H1 (cell line): ENCODE results near the gene VPS18. TPM values are rescaled to one million over a fixed set of nuclear protein-coding genes. Genes with fewer than 3 reads are reported as not detected.

Experiments used
- BACH1 ChIP-seq: IDR thresholded peaks from 2 replicates; pipeline ENCODE4 v1.6.1; 2012; ENCODE audit warnings: low read length, improper control_type of control experiment
- TCF12 ChIP-seq: IDR thresholded peaks from 2 replicates; pipeline ENCODE4 v1.6.1; 2011; ENCODE audit warnings: low read depth, mild to moderate bottlenecking, low read length
- polyA plus RNA-seq, 7 experiments: library from polyadenylated mRNA; depleted of rRNA in 3 of 7; stranded (reverse) in 5 of 7; unstranded in 2 of 7; fragments of >200 nt in 5 of 7; fragments of 200-250 nt in 2 of 7; gene quantifications; 1 replicate in 5 of 7; 2 replicates in 1 of 7; 4 replicates in 1 of 7; pipeline versions ENCODE4 v1.2.1 to v1.2.3, GENCODE V29; 2011 to 2013; ENCODE audit warnings: missing spikeins in 2 of 7, mixed read lengths in 2 of 7
- total RNA-seq: library from RNA; stranded (reverse); fragmentation: NEBNext Ultra II Directional; extraction: Animal tissue kit (Norgen Biotek cat#: 25700); gene quantifications from 2 replicates; pipeline ENCODE4 v1.2.1, GENCODE V29; 2021

VPS18 gene
- total and polyA plus RNA-seq, 2 of the 8 experiments (the other 6 are each of a cell fraction or from before 2014, with no cell fraction given), result 28.9 to 32.7 TPM

- TF ChIP-seq BACH1 (no peak), TCF12 (no peak)
These were observed 3.1 kb upstream of the VPS18 start (continued) for GRCh38 chr15:40891138-40891537.
